Heart left ventricle (tissue), 16 donors: Measurements from ENCODE around the gene ZER1. TPM values are rescaled to one million over a fixed set of nuclear protein-coding genes. Genes with fewer than 3 reads are reported as not detected.
A peak's percentile ranks its signal among the peaks of the same experiment; 100 is the strongest.

Experiments used
- ATAC-seq, 4 donors: fragments of 200-7000 bp; cut with Tn5 transposase; one replicate each; pipeline ENCODE4 v1.9.1; 2020 to 2022; ENCODE audit warnings: moderate library complexity in 4 of 4, mild to moderate bottlenecking in 3 of 4, moderate number of reproducible peaks in 1 of 4
- DNase-seq, 5 donors: peaks; one replicate each; pipeline ENCODE4 v3.0.0-alpha.2; 2020
- H3K27ac ChIP-seq, 12 donors: fragments of 200-600 bp; sonication (generic) in 4 of 12; one replicate each; pipeline versions ENCODE4 v1.5.0 to v1.8.0; 2016 to 2022; ENCODE audit warnings: mild to moderate bottlenecking in 2 of 12
- H3K27me3 ChIP-seq, 9 donors: fragments of 200-600 bp; sonication (generic) in 2 of 9; one replicate each; pipeline versions ENCODE4 v1.5.1 to v1.8.0; 2016 to 2022; ENCODE audit warnings: mild to moderate bottlenecking in 3 of 9
- H3K36me3 ChIP-seq, 9 donors: fragments of 200-600 bp; sonication (generic) in 2 of 9; one replicate each; pipeline versions ENCODE4 v1.5.0 to v1.8.0; 2018 to 2022; ENCODE audit warnings: mild to moderate bottlenecking in 2 of 9
- H3K4me1 ChIP-seq, 12 donors: fragments of 200-600 bp; sonication (generic) in 4 of 12; one replicate each; pipeline versions ENCODE4 v1.5.0 to v1.8.0; 2016 to 2022; ENCODE audit warnings: mild to moderate bottlenecking in 3 of 12
- H3K4me3 ChIP-seq, 12 donors: fragments of 200-600 bp; sonication (generic) in 4 of 12; one replicate each; pipeline versions ENCODE4 v1.5.0 to v1.8.0; 2017 to 2022; ENCODE audit warnings: mild to moderate bottlenecking in 9 of 12, moderate library complexity in 4 of 12
- H3K9me3 ChIP-seq, 12 donors: fragments of 200-600 bp; sonication (generic) in 4 of 12; one replicate each; pipeline versions ENCODE4 v1.5.0 to v1.8.0; 2016 to 2022; ENCODE audit warnings: mild to moderate bottlenecking in 1 of 12
- CTCF ChIP-seq, 12 donors: fragments of 200-600 bp; sonication (generic) in 4 of 12; IDR thresholded peaks; one replicate each; pipeline versions ENCODE4 v1.5.0 to v1.8.0; 2018 to 2022; ENCODE audit warnings: antibody characterized with exemption in 12 of 12, mild to moderate bottlenecking in 5 of 12
- POLR2A ChIP-seq, 2 donors: fragments of 450-650 bp; IDR thresholded peaks; one replicate each; pipeline ENCODE4 v1.6.1; 2017; ENCODE audit warnings: antibody characterized with exemption in 2 of 2, mild to moderate bottlenecking in 2 of 2, moderate library complexity in 2 of 2
- WGBS, 4 donors: extraction: QIAGEN DNeasy Blood & Tissue Kit in 2 of 4; methylation state at CpG; one replicate each; pipeline versions ENCODE4 v1.1.5 to v1.1.7; 2013 to 2018; 5-methylcytosine and 5-hydroxymethylcytosine counted together
- intact Hi-C, 10 donors: fragments of 100-400 bp; cut with DNase I; formaldehyde crosslinking; loops; one replicate each; pipeline versions ENCODE4 v1.11.1 to v1.14.2; 2022
- polyA plus RNA-seq, 2 donors: library from polyadenylated mRNA; stranded (reverse); fragments of 200-250 nt; gene quantifications; one replicate each; pipeline ENCODE4 v1.2.3, GENCODE V29; 2013
- total RNA-seq, 9 donors: library from RNA; depleted of rRNA in 2 of 9; stranded (reverse); fragments of >200 nt in 2 of 9; fragmentation: NEBNext Ultra II Directional in 3 of 9; extraction: Animal tissue kit (Norgen Biotek cat#: 25700) in 3 of 9; gene quantifications; one replicate each; pipeline versions ENCODE4 v1.1.0 to v1.2.4, GENCODE V29; 2016 to 2023
- donor health status: ischemic (EF 13 %, LVEDD 7.1; RV severe dilation, severe dysfunction).
- donor health status: healthy with polysubstance abuse.
- donor health status: DM: no; HTN: yes; CAD: no.
- donor health status: DM: no; HTN: no; CAD: no.
- donor health status: ischemic (EF 25% LVEDD 6.9; RV normal size, moderate dysfunction).
- donor health status: ischemic (EF 25% LVEDD 5.7; RV mildly dilated, moderate dysfunction).
- donor health status: healthy.
- donor health status: DM: yes; HTN: yes; CAD: no.
- donor health status: ischemic (EF 35%, LVEDD 5.7; RV mildly dilated, moderate dysfunction).
- donor health status: nonischemic (EF 11% LVEDD 7.7; RV severe dilation, severe dysfunction).
- donor health status: DM: yes; HTN: yes; CAD: no.
- donor health status: PGD.
- donor health status: ischemic (EF 29% LVEDD 5.4; RV normal size, mild dysfunction).
- donor health status: nonischemic (EF 23%, LVEDD 6.1; RV moderate dilation, normal function).

The ZER1 gene
- total and polyA plus RNA-seq, 11 donors, result 32.4 to 163 (median 59.6) TPM

- Histone ChIP-seq H3K27me3 (no peaks in the 10 kb centered on the region), H3K4me3 (no peak overlapping the region), H3K27ac (no peak overlapping the region), H3K9me3 (no peaks in the 10 kb centered on the region), H3K36me3 (peaks cover 0 to 18% (median 2%) of the 10 kb centered on the region in 9 donors), H3K4me1 (peaks cover 0 to 19% (median 3%) of the 10 kb centered on the region in 12 donors)
- TF ChIP-seq CTCF (IDR thresholded peaks at IDR 0.05), result no peak
- no peak for TF ChIP-seq POLR2A (IDR thresholded peaks at IDR 0.05)
- WGBS, 4 donors, result 83 to 90% (median 83%) methylated on average over 2 to 6 of the region's 6 CpGs
- ATAC-seq (peak in 1 of 4 donors; percentile 22), DNase-seq (no peak)
- intact Hi-C loops, result no loop called here
These were observed 7.4 kb downstream of the ZER1 start for GRCh38 chr9:128764361-128764760.

GRCh38 chr9:128762671-128763449, 8.9 kb downstream of the ZER1 start:
- 79 to 84% (median 81%) methylated on average over 9 of the region's 9 CpGs for WGBS, 4 donors
- intact Hi-C loops, result no loop called here
- no peaks in the 10 kb centered on the region for H3K9me3 ChIP-seq
- peaks cover 0 to 16% (median 2%) of the 10 kb centered on the region in 9 donors for H3K36me3 ChIP-seq
- no peak overlapping the region for H3K4me3 ChIP-seq
- no peak overlapping the region for H3K27ac ChIP-seq
- no peak for TF ChIP-seq POLR2A (IDR thresholded peaks at IDR 0.05)
- TF ChIP-seq CTCF (IDR thresholded peaks at IDR 0.05), result no peak
- DNase-seq (no peak), ATAC-seq (peak in 2 of 4 donors; percentile 33 to 47)
- peaks cover 0 to 10% (median 0%) of the 10 kb centered on the region in 12 donors for H3K4me1 ChIP-seq
- H3K27me3 ChIP-seq, result no peaks in the 10 kb centered on the region

GRCh38 chr9:128757602-128758001, 14.1 kb downstream of the ZER1 start:
- Histone ChIP-seq H3K4me1 (peaks cover 0 to 2% (median 0%) of the 10 kb centered on the region in 12 donors), H3K36me3 (peaks cover 0 to 31% (median 26%) of the 10 kb centered on the region in 9 donors), H3K9me3 (no peaks in the 10 kb centered on the region), H3K27ac (no peak overlapping the region), H3K27me3 (no peaks in the 10 kb centered on the region), H3K4me3 (no peak overlapping the region)
- no peak for DNase-seq
- no peak for ATAC-seq
- 88 to 95% (median 93%) methylated on average over 6 of the region's 6 CpGs for WGBS, 4 donors
- TF ChIP-seq CTCF (IDR thresholded peaks at IDR 0.05) (no peak), POLR2A (IDR thresholded peaks at IDR 0.05) (no peak)
- intact Hi-C loops, result no loop called here

GRCh38 chr9:128753627-128754026, 18.1 kb downstream of the ZER1 start:
- H3K4me1 ChIP-seq, result no peaks in the 10 kb centered on the region
- H3K4me3 ChIP-seq, result no peak overlapping the region
- H3K36me3 ChIP-seq, result peaks cover 0 to 64% (median 52%) of the 10 kb centered on the region in 9 donors
- no peak for DNase-seq
- no peaks in the 10 kb centered on the region for H3K27me3 ChIP-seq
- intact Hi-C loops, result no loop called here
- no peak overlapping the region for H3K27ac ChIP-seq
- ATAC-seq, result no peak
- H3K9me3 ChIP-seq, result no peaks in the 10 kb centered on the region
- TF ChIP-seq POLR2A (IDR thresholded peaks at IDR 0.05), result no peak
- TF ChIP-seq CTCF (IDR thresholded peaks at IDR 0.05), result no peak
- WGBS, 4 donors, result 92 to 97% (median 96%) methylated on average over 9 to 16 of the region's 16 CpGs
